HG02610 (cell line): ENCODE measurements around the gene POU2F1.
"Not testable (repeated sequence)": the region's sequence is repeated elsewhere in the genome, so short reads cannot be mapped to it uniquely, and the experiment has no call there.

Experiments
- ATAC-seq: cut with Tn5 transposase; IDR thresholded peaks from one replicate; pipeline ENCODE4 v1.9.1; 2021; ENCODE audit warnings: mild to moderate bottlenecking, moderate library complexity; ENCODE audit not compliant: unreplicated experiment

Gene POU2F1

DNA sequence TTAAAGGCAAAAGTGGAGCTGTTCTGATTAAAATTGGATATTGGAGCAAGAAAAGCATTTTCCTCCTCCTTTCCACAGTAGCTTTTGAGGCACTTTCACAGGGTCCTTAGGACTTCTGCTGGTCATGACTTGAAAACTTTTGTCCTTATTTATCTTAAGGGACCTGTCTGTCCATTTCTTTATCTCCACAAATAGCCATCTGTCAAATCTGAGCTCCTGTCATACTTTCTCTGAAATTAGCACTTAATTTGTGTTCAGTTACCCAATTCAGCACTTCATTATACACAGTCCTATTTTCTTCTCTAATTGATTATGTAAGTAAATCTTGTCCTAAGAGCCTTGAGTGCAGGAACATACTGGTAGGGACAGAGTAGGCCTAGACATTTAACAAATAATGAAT lies 9.8 kb downstream of the POU2F1 start:
- ATAC-seq: no peak

DNA sequence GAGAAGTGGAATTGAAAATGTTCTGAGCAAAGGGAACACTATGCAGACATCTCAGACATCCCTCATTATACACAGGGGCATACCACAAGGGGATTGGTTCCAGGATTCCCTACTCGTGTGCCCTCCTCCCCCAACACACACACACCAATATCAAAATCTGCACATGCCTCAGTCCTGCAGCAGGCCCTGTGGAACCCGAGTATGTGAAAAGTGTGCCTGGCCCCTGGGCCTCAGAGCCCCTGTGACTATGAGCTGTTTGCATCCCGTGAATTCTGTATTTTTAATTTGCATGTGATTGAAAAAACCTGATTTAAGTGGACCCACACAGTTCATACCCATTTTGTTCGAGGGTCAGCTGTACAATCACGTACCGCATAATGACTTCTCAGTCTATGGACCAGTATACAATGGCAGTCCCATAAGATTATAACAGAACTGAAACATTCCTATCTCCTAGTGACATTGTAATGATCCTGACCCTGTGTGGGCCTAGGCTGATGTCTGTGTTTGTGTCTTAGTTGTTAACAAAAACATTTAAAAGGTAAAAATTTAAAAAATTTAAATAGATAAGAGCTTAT lies 11.3 kb downstream of the POU2F1 start:
- ATAC-seq: no peak

DNA sequence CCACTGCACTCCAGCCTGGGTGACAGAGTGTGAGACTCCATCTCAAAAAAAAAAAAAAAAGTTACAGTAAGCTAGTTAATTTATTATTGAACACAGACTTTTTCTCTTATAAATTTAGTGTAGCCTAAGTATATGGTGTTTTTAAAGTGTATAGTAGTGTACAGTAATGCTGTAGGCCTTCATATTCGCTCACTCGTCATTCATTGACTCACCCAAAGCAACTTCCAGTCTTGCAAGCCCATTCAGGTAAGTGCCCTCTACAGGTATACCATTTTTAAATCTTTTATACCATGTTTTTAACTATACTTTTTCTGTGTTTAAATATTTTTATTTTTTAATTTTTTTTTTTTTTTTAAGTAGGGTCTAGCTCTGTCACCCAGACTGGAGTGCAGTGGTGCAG lies 12.1 kb downstream of the POU2F1 start:
- no peak for ATAC-seq

DNA sequence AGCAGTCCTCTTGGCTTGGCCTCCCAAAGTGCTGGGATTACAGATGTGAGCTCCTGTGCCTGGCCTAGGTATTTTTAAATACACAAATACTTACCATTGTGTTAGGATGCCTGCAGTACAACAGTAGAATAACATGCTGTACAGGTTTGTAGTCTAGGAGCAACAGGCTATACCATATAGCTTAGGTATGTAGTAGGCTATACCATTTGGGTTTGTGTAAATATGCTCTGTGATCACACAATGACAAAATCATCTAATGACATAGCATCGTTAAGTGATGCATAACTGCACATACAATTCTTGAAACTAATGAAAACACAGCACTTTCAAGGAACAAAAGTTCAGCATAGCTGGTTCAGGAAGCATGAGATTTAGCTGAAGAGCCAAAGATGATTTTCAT lies 12.7 kb downstream of the POU2F1 start:
- ATAC-seq: no peak

DNA sequence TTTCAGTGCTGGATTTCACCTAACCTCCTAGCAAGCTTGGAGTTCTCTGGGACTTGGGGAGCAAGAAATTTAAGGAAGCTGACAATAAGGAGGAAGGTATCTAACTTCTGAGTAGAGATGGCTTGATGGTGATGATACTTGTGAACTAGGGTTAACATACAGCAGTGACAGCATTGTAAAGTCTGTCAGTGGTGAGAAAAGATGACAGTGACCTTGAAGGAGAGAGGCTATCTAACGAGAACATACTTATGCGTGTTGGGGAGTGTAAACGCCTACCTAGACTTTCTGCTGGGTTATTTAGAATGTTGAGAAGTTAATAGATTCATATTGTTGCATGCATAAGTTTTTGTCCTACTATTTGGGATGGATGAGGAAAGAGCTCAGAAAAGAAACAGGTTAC lies 16.3 kb downstream of the POU2F1 start:
- no peak for ATAC-seq

DNA sequence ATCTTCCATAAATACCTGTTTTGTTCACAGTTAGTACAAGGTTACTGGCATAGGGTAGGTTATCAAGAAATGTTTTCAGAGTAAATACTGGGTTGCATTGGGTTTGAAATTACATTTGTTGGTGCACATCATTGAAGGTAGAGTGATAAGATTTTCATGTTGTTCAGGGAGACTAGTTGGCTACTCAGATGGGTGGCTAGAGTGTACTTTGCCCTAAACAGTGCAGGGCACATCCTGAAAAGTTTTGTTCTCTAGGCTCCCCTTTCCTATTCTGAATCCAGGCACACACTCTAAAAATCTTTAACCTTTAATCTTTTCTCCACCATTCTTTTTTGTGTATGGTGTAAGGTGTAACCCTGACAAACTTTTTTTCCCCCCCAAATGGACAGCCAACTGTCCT lies 18.0 kb downstream of the POU2F1 start:
- no peak for ATAC-seq

DNA sequence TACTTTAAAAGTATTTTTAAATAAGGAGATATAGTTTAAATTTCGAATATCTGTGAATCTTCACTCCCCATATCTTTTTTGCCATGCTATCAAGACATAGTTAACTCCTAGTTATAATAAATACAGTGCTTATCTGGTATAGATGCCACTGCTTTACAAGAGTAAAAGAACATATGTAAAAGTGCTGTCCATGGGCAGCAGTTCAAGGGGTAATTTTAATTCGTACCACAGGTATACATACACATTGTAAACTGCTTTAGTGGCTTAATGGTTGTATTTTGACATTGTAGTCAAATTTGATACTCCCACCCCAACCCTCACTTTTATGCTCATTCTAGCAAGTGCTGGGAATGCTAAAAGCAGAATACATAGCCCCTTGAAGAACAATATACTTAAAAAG lies 18.6 kb downstream of the POU2F1 start:
- ATAC-seq: no peak

DNA sequence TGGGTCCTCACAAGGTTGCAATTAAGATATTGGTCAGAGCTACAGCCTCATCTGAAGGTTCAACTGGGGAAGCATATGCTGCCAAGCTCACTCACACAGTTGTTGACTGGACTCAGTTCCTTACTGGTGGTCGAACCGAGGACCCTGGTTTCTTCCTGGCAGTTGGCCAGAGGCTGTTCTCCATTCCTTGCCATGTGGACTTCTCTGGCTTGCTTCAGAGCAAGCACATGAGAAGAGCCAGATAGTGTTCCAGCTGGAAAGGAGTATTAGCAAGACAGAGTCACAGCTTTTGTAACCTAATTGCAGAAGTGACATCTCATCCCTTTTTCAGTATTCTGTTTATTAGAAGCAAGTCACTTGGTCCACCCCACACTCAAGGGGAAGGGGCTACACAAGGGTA lies 23.6 kb downstream of the POU2F1 start:
- ATAC-seq: no peak

DNA sequence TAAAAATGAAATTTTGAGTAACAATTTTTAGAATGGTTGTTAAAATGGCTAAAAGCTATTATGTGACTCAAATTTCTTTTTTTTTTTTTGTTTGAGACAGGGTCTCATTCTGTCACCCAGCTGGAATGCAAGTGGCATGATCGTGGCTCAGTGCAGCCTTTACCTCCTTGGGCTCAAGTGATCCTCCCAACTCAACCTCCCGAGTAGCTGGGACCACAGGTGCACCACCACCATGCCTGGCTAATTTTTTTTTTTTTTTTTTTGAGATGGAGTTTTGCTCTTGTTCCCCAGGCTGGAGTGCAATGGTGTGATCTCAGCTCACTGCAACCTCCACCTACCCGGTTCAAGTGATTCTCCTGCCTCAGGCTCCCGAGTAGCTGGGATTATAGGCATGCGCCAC lies 24.5 kb downstream of the POU2F1 start:
- ATAC-seq: not testable (repeated sequence)

DNA sequence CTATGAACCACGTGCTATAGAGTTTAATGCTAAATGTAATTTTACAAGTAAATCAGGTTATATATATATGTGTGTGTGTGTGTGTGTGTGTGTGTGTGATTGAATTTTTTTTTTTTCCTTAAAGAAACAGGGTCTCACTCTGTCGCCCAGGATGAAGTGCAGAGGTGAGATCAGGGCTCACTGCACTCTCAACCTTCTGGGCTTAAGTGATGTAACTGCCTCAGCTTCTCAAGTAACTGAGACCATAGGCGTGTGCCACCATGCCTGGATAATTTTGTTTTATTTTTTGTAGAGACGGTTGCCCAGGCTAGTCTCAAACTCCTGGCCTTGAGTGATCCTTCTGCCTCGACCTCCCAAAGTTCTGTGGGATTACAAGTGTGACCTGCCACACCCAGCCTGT lies 26.3 kb downstream of the POU2F1 start:
- no peak for ATAC-seq

DNA sequence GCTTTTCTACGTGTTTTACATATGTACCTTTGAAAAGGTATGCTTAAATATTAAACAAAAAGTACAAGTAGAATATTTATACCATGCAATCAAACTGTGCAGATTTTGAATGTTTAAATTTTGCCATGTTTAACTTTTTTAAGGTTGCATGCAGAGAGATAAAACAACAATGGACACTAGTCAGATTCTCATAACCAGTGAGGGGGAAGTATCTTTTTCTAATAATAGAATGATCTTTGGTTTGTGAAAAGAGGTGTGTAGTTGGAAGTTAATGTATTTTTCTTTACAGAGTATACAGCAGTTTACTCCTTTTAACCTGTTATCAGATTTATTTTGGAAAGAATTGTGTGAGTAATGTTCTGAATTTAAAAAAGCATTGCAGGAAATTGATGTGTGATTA lies 27.1 kb downstream of the POU2F1 start:
- ATAC-seq: no peak

DNA sequence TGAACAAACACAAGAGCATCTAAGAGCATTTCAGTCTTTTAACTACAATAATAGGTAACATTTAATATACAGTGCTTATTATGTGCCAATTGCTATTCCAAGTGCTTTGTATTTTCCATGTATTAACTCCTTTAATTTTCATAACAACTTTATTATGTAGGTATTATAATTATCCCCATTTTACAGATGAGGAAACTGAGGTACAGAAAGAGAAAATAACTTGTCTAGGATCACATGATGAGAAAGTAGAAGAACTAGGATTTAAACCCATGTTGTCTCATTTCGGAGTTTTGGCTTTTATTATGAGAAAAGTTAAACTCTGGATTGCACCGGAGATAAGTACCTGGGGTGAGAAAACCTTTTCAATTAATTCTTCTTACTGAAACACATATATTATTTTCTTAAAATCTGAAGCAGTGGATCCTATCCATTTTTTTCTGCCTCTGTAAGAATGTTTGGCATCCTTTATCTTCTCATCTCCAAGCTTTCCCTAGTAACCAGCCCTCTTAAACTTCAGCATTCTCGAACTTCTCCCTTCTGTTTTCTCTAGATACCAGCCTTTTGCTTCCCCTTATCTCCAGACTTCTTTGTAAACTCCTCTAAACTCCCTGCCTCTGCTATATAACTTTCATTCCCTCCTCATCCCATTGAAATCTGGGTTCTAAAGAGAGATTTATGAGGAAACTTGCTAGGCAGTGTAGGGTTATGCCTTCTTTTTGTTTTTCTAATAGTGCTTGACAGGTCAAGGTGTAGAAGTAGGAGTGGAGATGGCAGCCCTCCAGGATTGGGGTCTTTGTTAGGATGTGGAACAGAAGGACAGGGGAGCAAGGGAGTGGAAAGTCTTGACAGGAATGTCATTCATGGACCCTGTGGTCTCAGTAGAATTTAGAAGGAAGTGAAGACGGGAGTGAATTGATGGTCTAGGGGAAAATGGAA lies 28.3 kb downstream of the POU2F1 start:
- peak; percentile 4 for ATAC-seq

DNA sequence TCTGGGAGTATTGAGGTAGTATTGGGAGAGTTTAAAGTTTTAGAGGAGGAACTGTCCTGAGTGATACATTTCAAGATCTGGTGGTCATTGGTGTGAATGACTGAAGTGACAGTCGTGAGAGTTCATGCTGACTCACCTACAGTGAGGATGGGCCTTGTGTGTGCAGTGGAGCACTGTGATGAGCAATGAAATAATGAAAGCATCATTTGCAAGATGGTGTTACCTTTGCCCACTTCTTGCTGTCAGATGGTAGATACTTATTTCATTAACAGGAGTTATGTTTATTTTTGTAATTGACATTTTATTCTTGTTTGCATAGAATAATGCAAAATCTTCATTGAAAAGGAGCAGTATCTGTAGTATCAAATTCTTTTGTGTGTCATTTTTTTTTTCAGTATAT lies 29.0 kb downstream of the POU2F1 start:
- ATAC-seq: peak; percentile 91

DNA sequence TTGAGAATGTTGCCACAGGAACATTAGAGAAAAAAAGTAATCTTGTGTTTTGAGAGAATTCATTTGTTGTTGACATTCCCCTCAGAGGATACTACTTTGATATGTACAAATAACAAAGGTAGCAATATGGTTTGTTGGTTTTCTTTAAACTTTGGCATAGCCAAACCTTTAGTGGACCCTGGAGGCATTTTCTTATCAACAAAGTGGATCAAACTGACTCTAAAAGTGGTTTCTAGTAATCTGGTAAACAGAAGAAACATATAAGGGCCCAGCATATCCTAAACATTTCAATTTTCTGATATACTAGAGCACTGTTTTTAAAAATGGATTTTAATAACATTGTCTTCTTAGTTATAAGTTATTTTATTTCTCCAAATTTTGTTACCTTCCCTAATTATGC lies 29.8 kb downstream of the POU2F1 start:
- ATAC-seq: no peak

DNA sequence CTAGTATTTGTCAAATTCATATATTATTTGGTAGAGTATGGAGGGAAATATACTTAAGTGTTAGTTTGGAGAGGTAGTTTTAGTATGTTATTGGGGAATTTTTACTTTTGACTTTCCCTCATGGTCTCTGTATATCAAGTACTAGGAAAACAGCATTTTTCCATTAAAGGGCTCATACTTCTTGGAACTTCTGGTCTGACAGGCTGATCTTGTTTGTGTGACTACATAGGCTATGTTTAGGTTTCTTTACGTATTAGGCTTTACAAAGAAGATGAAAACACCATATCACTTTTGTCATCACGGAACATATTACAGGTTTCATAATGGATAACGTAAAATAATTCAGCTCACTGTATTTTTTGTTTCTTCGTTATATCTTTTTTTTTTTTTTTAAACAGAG lies 30.8 kb downstream of the POU2F1 start:
- no peak for ATAC-seq

DNA sequence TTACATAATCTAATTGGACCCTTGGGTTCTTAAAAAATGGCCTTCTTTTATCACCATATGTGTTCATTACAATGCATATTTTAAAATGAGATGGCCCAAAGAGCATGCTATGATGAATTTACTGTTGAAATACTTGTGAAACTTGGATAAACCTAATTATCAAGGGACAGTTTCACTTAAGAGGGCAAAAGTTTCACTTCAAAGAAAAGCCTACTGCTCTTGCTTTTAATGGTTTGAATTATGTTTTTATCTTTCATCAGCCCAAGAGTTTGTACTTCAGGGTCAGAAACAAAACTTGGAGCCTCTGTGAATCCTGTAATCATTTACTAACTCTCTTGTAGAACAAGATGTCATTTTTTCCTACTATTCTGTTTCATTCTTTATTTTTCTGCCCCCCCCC lies 32.3 kb downstream of the POU2F1 start:
- no peak for ATAC-seq

DNA sequence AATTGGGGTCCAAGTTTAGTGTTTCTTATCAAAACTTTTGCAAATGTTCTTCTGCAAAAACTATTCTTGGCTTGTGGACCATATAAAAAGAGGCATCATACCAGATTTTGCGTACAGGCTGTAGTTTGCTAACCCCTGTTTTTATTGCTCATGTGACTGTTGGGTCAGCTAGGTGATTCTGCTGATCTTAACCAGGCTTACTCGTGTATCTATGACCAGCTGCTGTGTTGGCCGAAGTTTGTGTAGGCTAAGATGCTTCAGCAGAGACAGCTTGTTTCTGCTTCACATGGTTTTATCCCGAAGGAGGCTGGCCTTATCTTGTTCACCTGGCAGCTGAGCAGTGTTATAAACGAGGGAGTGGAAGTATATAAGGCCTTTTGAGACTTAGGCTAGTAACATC lies 38.2 kb downstream of the POU2F1 start:
- ATAC-seq: no peak

DNA sequence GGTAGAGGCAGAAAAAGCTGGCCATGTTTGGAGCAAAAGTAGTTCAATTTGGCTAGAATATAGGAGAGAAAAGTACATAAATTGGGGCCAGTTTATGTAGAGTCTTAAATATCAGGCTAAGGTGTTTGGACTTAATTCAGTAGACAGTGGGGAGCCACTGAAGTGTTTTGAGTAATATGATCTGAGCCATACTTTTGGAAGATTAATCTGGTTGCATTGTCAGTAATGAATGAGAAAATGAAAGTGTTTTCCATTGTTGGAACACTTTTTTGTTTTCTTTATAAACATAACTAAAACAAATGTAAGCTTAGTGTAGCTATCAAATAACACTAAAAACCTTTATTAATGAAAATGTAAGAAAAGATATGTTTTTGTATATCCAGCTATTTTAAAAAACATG lies 42.1 kb downstream of the POU2F1 start:
- no peak for ATAC-seq

DNA sequence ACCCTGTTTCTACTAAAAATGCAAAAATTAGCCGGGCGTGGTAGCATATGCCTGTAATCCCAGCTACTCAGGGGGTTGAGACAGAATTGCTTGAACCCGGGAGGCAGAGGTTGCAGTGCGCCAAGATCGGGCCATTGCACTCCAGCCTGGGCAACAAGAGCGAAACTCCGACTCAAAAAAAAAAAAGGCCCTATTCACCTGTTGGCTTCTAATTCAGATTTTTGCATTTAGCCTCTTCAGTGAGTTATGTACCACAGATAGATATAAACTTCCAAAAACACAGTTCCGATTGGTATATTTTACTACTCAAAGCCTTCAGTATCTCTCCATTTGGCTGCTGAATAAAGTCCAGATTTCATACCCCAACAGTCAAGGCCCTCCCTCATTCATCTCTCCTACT lies 42.7 kb downstream of the POU2F1 start:
- ATAC-seq: no peak

DNA sequence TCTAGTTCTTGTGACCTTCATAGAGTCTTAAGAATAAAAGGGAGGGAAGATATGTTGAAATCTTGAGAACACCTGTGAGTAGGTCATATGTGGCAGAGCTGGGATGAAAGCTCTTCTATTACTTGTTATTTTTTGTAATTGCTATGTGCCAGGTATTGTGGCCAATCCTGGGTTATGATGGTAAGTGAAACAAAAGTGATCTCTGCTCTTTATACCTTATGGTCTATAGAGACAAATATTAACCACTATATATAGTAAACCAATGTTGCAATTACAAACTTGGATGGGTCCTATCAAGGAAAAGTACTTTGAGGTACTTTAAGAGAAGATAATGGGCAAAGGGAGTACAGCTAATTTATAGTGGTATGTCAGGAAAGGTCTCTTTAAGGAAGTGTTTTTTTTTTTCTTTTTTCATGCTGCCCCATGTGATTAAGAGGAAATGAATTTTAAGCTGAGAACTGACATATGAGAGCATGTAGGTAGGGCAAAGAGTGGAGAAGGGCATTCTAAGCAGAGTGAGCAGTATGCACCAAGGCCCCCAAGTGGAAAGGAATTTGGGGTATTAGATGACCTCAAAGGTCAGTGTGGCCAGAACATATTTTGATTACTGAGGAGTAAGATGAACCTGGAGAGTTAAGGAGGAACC lies 43.3 kb downstream of the POU2F1 start:
- peak; percentile 39 for ATAC-seq

DNA sequence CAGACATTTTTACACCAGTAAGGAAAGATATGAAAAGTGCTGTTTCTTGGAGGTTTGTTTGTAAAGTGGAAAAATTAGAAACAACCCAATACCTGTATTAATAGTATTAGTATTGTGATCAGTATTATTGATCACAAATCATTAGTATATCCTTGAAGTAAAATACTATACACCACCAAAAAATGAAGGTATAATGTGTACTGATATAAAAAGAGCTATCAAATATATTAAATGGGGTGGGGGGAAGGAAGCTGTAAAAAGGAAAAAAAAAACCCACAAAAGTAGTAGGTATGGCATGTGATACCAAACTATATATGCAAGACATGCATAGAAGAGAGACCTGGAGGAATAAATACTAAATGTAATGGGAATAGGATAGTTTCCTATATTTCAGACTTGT lies 46.3 kb downstream of the POU2F1 start:
- no peak for ATAC-seq

DNA sequence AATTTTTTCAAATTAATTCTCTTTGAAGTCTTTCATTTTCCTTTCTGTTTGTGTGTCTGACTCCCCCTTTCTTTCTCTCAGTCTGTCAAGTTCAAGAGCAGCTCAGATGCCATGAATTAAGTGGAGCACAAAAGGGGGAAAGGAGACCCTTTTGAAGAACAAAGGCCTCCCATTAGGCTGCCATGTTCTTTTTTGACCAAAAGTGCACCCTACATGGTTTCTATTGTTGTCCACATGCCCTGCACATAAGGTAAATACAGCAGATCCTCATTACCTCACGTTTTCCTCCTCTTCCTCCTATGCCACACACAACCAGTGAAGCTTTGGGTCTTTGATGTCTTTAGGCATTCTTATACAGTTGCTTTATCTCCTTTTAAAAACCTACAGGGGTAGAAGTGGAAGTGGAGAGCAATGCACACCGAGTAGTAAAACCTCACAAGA lies 47.7 kb downstream of the POU2F1 start:
- ATAC-seq: no peak
